Glutamatergic neuron (in vitro differentiated cells): ENCODE results near the gene TLL1. TPM values are rescaled to one million over a fixed set of nuclear protein-coding genes. Genes with fewer than 3 reads are reported as not detected.

Source experiments
- DNase-seq: peaks from one replicate; pipeline ENCODE4 v3.0.0; 2022
- H3K27ac Mint-ChIP-seq: one replicate; pipeline ENCODE4 v1.8.0; 2020; ENCODE audit warnings: mild to moderate bottlenecking, mixed read lengths, inconsistent platforms; ENCODE audit not compliant: unreplicated experiment
- H3K27me3 Mint-ChIP-seq: one replicate; pipeline ENCODE4 v1.8.0; 2020; ENCODE audit warnings: mild to moderate bottlenecking, moderate library complexity, mixed read lengths, inconsistent platforms; ENCODE audit not compliant: unreplicated experiment
- H3K36me3 Mint-ChIP-seq: one replicate; pipeline ENCODE4 v1.8.0; 2020; ENCODE audit warnings: mild to moderate bottlenecking, mixed read lengths, inconsistent platforms; ENCODE audit not compliant: unreplicated experiment
- H3K4me1 Mint-ChIP-seq: one replicate; pipeline ENCODE4 v1.8.0; 2020; ENCODE audit warnings: mild to moderate bottlenecking, low read depth, mixed read lengths, inconsistent platforms; ENCODE audit not compliant: unreplicated experiment
- H3K4me3 Mint-ChIP-seq: one replicate; pipeline ENCODE4 v1.8.0; 2020; ENCODE audit warnings: mild to moderate bottlenecking, mixed read lengths, inconsistent platforms; ENCODE audit not compliant: unreplicated experiment
- H3K9me3 Mint-ChIP-seq: one replicate; pipeline ENCODE4 v1.8.0; 2020; ENCODE audit warnings: mild to moderate bottlenecking, moderate library complexity, mixed read lengths, inconsistent platforms; ENCODE audit not compliant: unreplicated experiment
- total RNA-seq: library from RNA; stranded (reverse); fragmentation: NEBNext Ultra II Directional; extraction: Animal tissue kit (Norgen Biotek cat#: 25700); gene quantifications from one replicate; pipeline ENCODE4 v1.2.1, GENCODE V29; 2021; ENCODE audit not compliant: unreplicated experiment
- TF ChIP-seq, protein P1 (sequence below): fragments of 200-600 bp; sonication (generic); IDR thresholded peaks from one replicate; pipeline ENCODE4 v1.5.0; 2021; ENCODE audit not compliant: partially characterized antibody, unreplicated experiment

The TLL1 gene
- total RNA-seq, 1 donor from 2014 or later: 0.15 TPM

GRCh38 chr4:166043801-166044200 lies 170.8 kb downstream of the TLL1 start:
- DNase-seq: no peak
- H3K27me3 Mint-ChIP-seq: no peaks in the 10 kb centered on the region
- TF ChIP-seq, protein P1, sequence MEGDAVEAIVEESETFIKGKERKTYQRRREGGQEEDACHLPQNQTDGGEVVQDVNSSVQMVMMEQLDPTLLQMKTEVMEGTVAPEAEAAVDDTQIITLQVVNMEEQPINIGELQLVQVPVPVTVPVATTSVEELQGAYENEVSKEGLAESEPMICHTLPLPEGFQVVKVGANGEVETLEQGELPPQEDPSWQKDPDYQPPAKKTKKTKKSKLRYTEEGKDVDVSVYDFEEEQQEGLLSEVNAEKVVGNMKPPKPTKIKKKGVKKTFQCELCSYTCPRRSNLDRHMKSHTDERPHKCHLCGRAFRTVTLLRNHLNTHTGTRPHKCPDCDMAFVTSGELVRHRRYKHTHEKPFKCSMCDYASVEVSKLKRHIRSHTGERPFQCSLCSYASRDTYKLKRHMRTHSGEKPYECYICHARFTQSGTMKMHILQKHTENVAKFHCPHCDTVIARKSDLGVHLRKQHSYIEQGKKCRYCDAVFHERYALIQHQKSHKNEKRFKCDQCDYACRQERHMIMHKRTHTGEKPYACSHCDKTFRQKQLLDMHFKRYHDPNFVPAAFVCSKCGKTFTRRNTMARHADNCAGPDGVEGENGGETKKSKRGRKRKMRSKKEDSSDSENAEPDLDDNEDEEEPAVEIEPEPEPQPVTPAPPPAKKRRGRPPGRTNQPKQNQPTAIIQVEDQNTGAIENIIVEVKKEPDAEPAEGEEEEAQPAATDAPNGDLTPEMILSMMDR: no peak
- H3K4me1 Mint-ChIP-seq: no peaks in the 10 kb centered on the region
- H3K9me3 Mint-ChIP-seq: no peaks in the 10 kb centered on the region
- H3K4me3 Mint-ChIP-seq: no peak overlapping the region
- H3K36me3 Mint-ChIP-seq: no peaks in the 10 kb centered on the region
- H3K27ac Mint-ChIP-seq: no peak overlapping the region

DNA sequence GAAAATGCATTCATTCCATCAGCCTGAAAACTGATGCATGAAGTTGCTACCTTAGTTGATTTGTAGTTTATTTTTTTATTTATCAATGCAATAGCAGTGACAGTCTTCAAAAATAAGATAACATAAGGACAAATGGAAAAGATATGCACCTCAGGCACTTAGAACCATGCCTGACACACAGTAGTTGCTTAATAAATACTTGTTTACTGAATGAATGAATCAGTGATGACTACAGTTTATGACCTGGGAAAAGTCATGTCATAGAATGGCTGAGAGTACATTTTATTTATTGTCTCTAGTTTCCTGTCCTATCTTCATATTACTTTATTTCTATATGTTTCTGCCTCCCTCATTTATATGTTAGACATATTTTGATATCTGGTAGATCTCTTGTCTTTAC lies 171.8 kb downstream of the TLL1 start:
- Mint-ChIP-seq H3K27ac (no peak overlapping the region), H3K9me3 (no peaks in the 10 kb centered on the region), H3K36me3 (no peaks in the 10 kb centered on the region), H3K4me3 (no peak overlapping the region), H3K4me1 (no peaks in the 10 kb centered on the region), H3K27me3 (no peaks in the 10 kb centered on the region)
- TF ChIP-seq, protein P1: no peak
- no peak for DNase-seq

GRCh38 chr4:166045457-166045856 lies 172.4 kb downstream of the TLL1 start:
- TF ChIP-seq, protein P1: no peak
- no peaks in the 10 kb centered on the region for H3K36me3 Mint-ChIP-seq
- no peaks in the 10 kb centered on the region for H3K27me3 Mint-ChIP-seq
- no peak overlapping the region for H3K4me3 Mint-ChIP-seq
- DNase-seq: no peak
- H3K27ac Mint-ChIP-seq: no peak overlapping the region
- no peaks in the 10 kb centered on the region for H3K9me3 Mint-ChIP-seq
- no peaks in the 10 kb centered on the region for H3K4me1 Mint-ChIP-seq

GRCh38 chr4:166049036-166049435 lies 176.0 kb downstream of the TLL1 start:
- DNase-seq: no peak
- H3K27me3 Mint-ChIP-seq: no peaks in the 10 kb centered on the region
- TF ChIP-seq, protein P1: no peak
- no peak overlapping the region for H3K4me3 Mint-ChIP-seq
- H3K4me1 Mint-ChIP-seq: no peaks in the 10 kb centered on the region
- no peaks in the 10 kb centered on the region for H3K9me3 Mint-ChIP-seq
- no peaks in the 10 kb centered on the region for H3K36me3 Mint-ChIP-seq
- no peak overlapping the region for H3K27ac Mint-ChIP-seq

DNA sequence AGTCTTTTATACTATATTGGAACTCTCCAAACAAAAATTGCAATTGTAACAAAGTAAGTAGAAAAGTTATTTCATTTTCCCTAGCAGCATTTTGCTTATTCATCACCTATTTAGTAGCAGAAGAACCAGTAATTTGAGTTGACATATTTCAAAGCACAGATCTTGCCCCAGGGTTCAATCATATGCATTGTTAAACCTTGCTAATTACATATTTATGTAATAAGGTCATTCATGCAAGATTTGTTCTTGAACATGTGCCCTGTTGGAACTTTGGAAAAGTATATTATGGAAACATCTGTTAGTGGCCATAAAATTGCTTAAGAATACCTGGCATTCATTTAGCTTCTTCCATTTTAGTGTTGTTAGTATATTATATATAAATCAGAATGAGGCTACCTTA lies 191.7 kb downstream of the TLL1 start:
- no peaks in the 10 kb centered on the region for H3K27me3 Mint-ChIP-seq
- no peak for DNase-seq
- no peak overlapping the region for H3K4me3 Mint-ChIP-seq
- H3K4me1 Mint-ChIP-seq: no peaks in the 10 kb centered on the region
- TF ChIP-seq, protein P1: no peak
- H3K27ac Mint-ChIP-seq: no peak overlapping the region
- H3K36me3 Mint-ChIP-seq: no peaks in the 10 kb centered on the region
- H3K9me3 Mint-ChIP-seq: no peaks in the 10 kb centered on the region
